ENCODE measurements around the gene BPIFB3.
"Not testable (repeated sequence)": the region's sequence is repeated elsewhere in the genome, so short reads cannot be mapped to it uniquely, and the experiment has no call there.

The BPIFB3 gene

GRCh38 chr20:33091147-33091546, 37.4 kb downstream of the BPIFB3 start:
- no peak for DNase-seq (ENCODE audit: low read depth in 2 of 2)

GRCh38 chr20:33091693-33092092, 38.0 kb downstream of the BPIFB3 start:
- DNase-seq (ENCODE audit: low read depth in 2 of 2) = no peak

GRCh38 chr20:33092361-33092760, 38.7 kb downstream of the BPIFB3 start:
- no peak for DNase-seq (ENCODE audit: low read depth in 2 of 2)

GRCh38 chr20:33093074-33093473, 39.4 kb downstream of the BPIFB3 start:
- no peak for DNase-seq (ENCODE audit: low read depth in 2 of 2)

DNA sequence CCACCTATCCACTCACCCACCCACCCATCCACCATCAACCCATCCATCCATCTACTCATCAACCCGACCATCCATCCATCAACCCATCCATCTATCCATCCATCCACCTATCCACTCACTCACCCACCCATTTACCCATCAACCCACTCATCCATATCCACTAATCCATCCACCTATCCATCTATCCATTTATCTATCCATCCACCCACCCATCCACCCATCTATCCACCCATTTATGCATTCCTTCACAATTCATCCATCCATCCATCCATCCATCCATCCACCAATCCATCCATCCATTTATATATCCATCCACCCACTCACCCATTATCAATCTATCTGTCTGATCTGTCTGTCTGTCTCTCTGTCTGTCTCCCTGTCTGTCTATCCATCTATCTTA, 39.9 kb downstream of the BPIFB3 start:
- no peak for DNase-seq (ENCODE audit: low read depth in 2 of 2)

DNA sequence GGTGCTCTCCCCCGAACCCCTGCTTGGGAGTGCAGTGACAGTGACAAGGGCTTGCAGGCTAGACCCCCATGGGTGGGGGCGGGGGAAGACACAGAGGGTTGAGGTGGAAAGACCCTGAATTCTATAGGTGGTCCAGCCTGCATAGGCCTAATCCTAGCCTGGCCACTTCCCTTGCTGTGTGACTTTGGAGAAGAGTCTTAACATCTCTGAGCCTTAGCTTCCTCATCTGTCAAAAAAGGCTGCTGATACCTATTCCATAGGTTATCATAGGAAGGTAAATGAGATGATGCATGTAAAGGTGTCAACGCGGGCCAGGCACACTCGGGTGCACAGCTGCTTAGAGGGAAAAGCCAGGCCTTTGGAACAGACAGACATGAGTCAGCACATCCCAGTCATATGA, 41.5 kb downstream of the BPIFB3 start:
- DNase-seq (ENCODE audit: low read depth in 2 of 2) = no peak

DNA sequence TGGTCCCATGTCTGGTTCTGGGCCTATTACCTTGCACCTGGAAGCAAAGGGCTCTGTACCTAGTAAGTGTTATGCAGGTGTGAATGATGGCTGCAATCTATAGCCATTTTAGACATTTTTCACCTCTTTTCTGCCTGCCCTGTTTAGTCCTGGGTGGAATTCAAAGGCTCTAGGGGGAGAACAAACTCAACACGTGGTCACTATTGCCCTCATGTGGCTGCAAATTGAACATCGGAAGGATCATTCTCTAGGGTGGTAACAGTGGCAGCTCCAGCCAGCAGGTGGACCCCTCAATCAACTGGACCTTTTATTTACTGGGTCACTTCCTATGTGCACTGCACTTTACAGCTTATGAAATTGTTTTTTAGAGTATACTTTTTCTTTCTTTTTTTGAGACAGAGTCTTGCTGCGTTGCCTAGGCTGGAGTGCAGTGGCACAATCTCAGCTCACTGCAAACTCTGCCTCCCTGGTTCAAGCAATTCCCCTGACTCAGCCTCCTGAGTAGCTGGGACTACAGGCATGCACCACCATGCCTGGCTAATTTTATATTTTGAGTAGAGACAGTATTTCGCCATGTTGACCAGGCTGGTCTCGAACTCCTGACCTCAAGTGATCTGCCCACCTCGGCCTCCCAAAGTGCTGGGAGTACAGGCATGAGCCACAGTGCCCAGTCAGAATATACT, 42.3 kb downstream of the BPIFB3 start:
- not testable (repeated sequence) for DNase-seq (ENCODE audit: low read depth in 2 of 2)

DNA sequence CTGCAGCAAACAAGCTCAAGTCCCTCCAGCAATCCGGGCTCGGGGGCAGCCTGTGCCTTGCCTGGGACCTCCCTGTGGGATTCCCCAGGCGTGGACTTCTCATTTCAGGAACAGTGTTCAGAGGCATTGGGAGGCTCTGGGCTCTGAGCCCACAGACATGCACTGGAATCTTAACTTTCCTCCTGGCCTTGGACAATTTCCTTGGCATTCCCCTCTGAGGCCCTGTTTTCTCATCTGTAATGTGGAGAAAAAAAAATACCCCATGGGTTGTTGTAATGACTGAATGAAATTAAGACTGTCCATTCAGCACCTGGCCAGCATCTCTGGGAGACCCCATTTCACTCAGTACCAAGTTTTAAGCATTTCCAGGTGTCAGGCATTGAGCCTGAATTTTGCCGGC, 43.3 kb downstream of the BPIFB3 start:
- no peak for DNase-seq (ENCODE audit: low read depth in 2 of 2)

DNA sequence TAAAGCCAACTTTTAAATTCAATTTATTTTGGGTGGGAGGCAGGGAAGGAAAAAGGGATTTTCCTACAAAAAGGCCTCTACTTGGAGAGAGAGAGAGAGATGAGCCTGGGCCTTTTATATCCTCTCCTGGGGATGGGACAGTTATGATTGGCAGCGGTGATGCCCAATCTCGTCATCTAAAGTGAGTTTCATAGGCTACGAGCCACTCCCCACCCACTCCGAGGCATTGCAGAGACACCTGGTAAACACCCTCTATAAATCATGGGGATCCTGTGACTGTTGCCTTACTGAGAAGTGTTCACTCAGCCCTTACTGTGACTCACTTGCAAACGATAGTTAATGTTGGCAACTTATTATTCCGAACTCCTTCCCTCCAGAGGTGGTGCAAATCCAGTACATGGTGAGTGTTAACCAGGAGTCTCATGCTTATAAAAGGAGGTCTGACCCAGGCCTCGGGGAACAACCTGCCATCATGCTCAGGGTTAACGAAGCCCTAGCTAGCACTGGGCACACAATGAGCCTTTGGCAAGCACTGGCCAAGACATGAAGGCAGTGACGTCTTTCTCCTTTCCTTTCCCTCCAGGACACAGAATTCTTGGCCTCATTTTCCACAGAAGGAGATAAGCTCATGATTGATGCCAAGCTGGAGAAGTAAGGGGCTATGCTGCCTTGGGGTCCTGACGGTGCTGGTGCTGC, 46.3 kb downstream of the BPIFB3 start:
- no peak for DNase-seq (ENCODE audit: low read depth in 2 of 2)

- no peak for DNase-seq (ENCODE audit: low read depth in 2 of 2)
Observed at GRCh38 chr20:33103556-33103955, 49.9 kb downstream of the BPIFB3 start.

GRCh38 chr20:33104336-33104735, 50.6 kb downstream of the BPIFB3 start:
- no peak for DNase-seq (ENCODE audit: low read depth in 2 of 2)

- DNase-seq (ENCODE audit: low read depth in 2 of 2) = no peak
Observed at GRCh38 chr20:33105316-33105924, 51.7 kb downstream of the BPIFB3 start.

GRCh38 chr20:33106058-33106620, 52.4 kb downstream of the BPIFB3 start:
- DNase-seq (ENCODE audit: low read depth in 2 of 2) = not testable (repeated sequence)

- DNase-seq (ENCODE audit: low read depth in 2 of 2) = no peak
Observed at GRCh38 chr20:33108661-33109060, 55.0 kb downstream of the BPIFB3 start.

DNA sequence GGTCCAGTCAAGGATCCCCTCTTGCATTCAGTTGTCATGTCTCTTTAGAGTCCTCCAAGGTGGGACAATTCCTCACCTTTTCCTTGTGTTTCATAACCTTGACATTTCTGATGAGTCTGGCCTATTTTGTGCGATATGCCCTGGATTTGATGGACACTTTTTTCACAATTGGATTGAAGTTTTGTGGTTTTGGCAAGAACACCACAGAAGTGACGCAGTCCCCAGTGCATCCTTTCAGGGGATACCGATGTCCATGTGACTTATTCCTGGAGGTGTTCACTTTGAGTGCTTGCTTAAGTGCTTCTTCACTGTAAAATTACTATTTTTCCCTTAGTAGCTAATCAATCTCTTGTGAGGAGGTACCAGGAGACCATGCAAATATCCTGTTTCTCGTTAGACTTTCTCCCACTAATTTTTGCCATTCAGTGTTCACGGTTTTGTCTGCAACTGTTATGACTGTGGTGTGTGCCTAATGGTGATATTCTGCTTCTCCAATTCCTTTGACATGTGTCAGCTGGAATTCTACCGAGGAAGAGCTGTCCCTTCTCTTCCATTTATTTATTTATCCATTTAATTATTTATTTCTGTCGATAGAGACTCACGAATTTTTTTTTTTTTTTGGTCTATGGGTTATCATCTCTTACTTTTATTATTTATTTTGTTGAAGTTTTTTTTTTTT, 56.6 kb downstream of the BPIFB3 start:
- no peak for DNase-seq (ENCODE audit: low read depth in 2 of 2)

- DNase-seq (ENCODE audit: low read depth in 2 of 2) = no peak
Observed at GRCh38 chr20:33111306-33111705, 57.6 kb downstream of the BPIFB3 start.

DNA sequence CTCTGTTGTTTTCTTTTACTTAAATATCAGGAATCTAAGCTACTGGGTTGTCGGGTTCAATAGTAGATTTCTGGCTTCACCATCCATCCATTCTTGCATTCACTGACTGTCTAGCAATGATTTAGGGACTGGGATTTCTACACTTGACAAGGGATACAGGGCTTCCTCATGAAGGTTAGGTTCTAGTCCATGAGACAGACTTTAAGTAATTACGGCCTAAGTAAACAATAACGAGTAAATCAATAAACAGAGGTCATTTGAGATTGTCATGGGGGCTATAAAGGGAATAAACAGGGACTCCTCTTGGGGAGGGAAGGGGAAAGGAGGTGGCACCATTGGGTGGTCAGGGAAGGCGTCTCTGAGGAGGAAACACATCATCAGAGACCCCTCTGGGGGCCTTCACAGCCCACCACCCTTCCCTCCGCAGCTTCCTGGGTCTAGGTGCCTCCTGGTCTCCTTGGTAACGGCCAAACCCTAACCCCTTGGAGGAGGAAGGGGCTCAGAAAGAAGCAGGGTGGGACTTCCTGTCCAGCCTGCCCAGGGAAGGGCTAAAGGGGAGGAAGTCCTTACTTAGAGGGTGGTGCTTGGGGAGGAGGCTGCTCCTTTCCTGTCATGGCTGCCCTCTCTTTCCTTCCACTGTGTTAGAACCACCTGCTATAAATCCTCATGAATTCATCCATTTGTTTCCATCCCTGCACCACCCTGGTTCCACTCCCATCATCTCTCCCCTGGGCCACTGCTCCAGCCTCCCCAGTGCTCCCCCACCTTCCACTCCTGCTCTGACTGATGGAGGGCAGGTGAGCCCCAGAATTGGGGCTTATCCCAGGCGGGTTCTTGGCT, 59.1 kb downstream of the BPIFB3 start:
- DNase-seq (ENCODE audit: low read depth in 2 of 2) = no peak

- DNase-seq (ENCODE audit: low read depth in 2 of 2) = no peak
Observed at GRCh38 chr20:33113387-33113908, 59.7 kb downstream of the BPIFB3 start.

- not testable (repeated sequence) for DNase-seq (ENCODE audit: low read depth in 2 of 2)
Observed at GRCh38 chr20:33115501-33115900, 61.8 kb downstream of the BPIFB3 start.

GRCh38 chr20:33119725-33120720, 66.3 kb downstream of the BPIFB3 start:
- no peak for DNase-seq (ENCODE audit: low read depth in 2 of 2)
